Body of pancreas (tissue), 4 donors: Measurements from ENCODE around the gene NOTUM. TPM values are rescaled to one million over a fixed set of nuclear protein-coding genes. Genes with fewer than 3 reads are reported as not detected.
A peak's percentile ranks its signal among the peaks of the same experiment; 100 is the strongest.

Source experiments
- ATAC-seq: fragments of 150-250 bp; one replicate; pipeline ENCODE4 v1.9.1; 2016
- DNase-seq, 4 donors: peaks; one replicate each; pipeline ENCODE4 v3.0.0-alpha.2; 2019
- H3K27ac ChIP-seq, 4 donors: fragments of 200-600 bp; sonication (generic); 1 replicate in 3 of 4; 2 replicates in 1 of 4; pipeline versions ENCODE4 v1.5.1 to v1.6.1; 2016 to 2019; ENCODE audit warnings: mild to moderate bottlenecking in 1 of 4, mixed read lengths in 1 of 4, moderate library complexity in 1 of 4
- H3K27me3 ChIP-seq, 2 donors: fragments of 200-600 bp; sonication (generic); one replicate each; pipeline ENCODE4 v1.6.0; 2016; ENCODE audit warnings: mild to moderate bottlenecking in 1 of 2
- H3K36me3 ChIP-seq, 2 donors: fragments of 200-600 bp; sonication (generic); replicated peaks in 1 of 2; 2 replicates each; pipeline ENCODE4 v1.5.1; 2016; ENCODE audit warnings: low read depth in 2 of 2; ENCODE audit not compliant: insufficient read depth in 1 of 2
- H3K4me1 ChIP-seq: fragments of 200-600 bp; sonication (generic); one replicate; pipeline ENCODE4 v1.6.0; 2016
- H3K4me3 ChIP-seq, 2 donors: fragments of 200-600 bp; sonication (generic); 1 replicate in 1 of 2; 2 replicates in 1 of 2; pipeline ENCODE4 v1.5.1; 2016 to 2019
- H3K9me3 ChIP-seq, 3 donors: fragments of 200-600 bp; sonication (generic); 1 replicate in 2 of 3; 2 replicates in 1 of 3; pipeline ENCODE4 v1.5.1; 2016
- POLR2A ChIP-seq, 3 donors: fragments of 450-650 bp; IDR thresholded peaks; one replicate each; pipeline ENCODE4 v1.6.1; 2016; ENCODE audit warnings: antibody characterized with exemption in 3 of 3, mild to moderate bottlenecking in 2 of 3
- WGBS, 2 donors: methylation state at CpG; one replicate each; pipeline ENCODE4 v1.1.5; 2017; 5-methylcytosine and 5-hydroxymethylcytosine counted together
- intact Hi-C: fragments of 100-400 bp; cut with DNase I; formaldehyde crosslinking; loops from one replicate; pipeline ENCODE4 v1.15.1; 2023
- total RNA-seq, 2 donors: library from RNA; depleted of rRNA; stranded (reverse); fragments of >200 nt; gene quantifications; one replicate each; pipeline ENCODE4 v1.1.0, GENCODE V29; 2016
- TF ChIP-seq, protein P1 (sequence below), 7 experiments: fragments of 450-650 bp in 4 of 7; fragments of 200-600 bp in 3 of 7; sonication (generic) in 3 of 7; IDR thresholded peaks; one replicate each; pipeline ENCODE4 v1.5.1; 2016 to 2019; ENCODE audit warnings: antibody characterized with exemption in 7 of 7

Gene NOTUM
- total RNA-seq, 2 donors from 2014 or later: 0.33 TPM; not detected in 1

DNA sequence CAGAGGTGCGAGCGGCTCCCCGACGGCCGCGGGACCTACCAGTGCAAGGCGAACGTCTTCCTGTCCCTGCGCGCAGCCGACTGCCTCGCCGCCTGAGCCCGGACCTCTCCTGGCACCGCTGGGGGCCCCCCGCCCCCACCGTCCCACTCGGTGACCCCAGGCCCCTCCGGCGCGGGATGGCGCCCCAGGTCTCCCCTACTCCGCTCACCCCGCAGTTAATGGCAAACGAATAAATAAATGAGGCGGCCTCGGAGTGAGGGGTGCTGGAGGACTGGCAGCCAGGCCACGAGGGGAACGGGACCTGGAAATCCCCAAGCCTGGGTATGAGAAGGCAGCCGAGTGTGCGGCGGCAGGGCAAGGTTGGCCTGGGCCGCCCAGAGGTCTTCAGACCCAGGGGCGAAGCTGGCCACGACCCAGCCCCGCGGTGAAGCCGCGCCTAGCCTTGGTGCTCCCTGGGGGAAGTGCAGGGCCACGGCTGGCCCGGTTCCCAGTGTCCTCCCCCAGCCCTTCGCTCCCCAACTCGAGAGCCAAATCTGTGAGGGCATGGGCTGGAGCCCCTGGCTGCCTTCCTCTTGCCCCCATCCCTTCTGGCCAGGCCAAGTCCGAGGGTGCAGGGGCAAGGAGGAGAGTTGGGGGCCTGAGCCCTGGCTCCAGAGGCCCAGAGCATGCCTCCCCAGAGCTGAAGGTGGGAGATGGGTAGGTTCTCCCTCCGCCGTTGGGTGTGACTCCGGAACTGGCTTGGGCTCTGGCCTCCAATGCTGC, 58.2 kb downstream of the NOTUM start:
- intact Hi-C loops: no loop called here
- H3K9me3 ChIP-seq: no peaks in the 10 kb centered on the region
- H3K27me3 ChIP-seq: no peaks in the 10 kb centered on the region
- peaks cover 18% of the 10 kb centered on the region for H3K4me1 ChIP-seq
- no peak overlapping the region for H3K4me3 ChIP-seq
- 15 to 23% methylated on average over 20 to 47 of the region's 47 CpGs for WGBS, 2 donors
- H3K27ac ChIP-seq: no peak overlapping the region
- peak; percentile 33 for ATAC-seq
- no peak for TF ChIP-seq POLR2A (IDR thresholded peaks at IDR 0.05)
- TF ChIP-seq, protein P1, sequence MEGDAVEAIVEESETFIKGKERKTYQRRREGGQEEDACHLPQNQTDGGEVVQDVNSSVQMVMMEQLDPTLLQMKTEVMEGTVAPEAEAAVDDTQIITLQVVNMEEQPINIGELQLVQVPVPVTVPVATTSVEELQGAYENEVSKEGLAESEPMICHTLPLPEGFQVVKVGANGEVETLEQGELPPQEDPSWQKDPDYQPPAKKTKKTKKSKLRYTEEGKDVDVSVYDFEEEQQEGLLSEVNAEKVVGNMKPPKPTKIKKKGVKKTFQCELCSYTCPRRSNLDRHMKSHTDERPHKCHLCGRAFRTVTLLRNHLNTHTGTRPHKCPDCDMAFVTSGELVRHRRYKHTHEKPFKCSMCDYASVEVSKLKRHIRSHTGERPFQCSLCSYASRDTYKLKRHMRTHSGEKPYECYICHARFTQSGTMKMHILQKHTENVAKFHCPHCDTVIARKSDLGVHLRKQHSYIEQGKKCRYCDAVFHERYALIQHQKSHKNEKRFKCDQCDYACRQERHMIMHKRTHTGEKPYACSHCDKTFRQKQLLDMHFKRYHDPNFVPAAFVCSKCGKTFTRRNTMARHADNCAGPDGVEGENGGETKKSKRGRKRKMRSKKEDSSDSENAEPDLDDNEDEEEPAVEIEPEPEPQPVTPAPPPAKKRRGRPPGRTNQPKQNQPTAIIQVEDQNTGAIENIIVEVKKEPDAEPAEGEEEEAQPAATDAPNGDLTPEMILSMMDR (IDR thresholded peaks at IDR 0.05): no peak
- no peak for DNase-seq
- H3K36me3 ChIP-seq: peaks cover 0 to 4% of the 10 kb centered on the region in 2 donors

Other genes starting within 250 kb of the NOTUM start
- gene SLC25A10, start 248.9 kb downstream of the NOTUM start, total RNA-seq: 10 to 100 TPM; 15.8 to 18.9 TPM
- 1 to 10 TPM in 1 of 2 donors, under 1 TPM in 1; 0.52 to 5.3 TPM for gene GCGR, start 157.0 kb downstream of the NOTUM start, total RNA-seq
- gene MCRIP1, start 127.9 kb downstream of the NOTUM start, total RNA-seq: 10 to 100 TPM; 46.1 to 65.6 TPM
- gene PPP1R27, start 126.1 kb downstream of the NOTUM start, total RNA-seq: not detected
- 1,000 to 10,000 TPM; 1,462 to 4,394 TPM for gene P4HB, start 100.7 kb downstream of the NOTUM start, total RNA-seq
- 100 to 1,000 TPM; 109 to 141 TPM for gene ARHGDIA, start 89.8 kb downstream of the NOTUM start, total RNA-seq
- 10 to 100 TPM; 17.1 to 72.2 TPM for gene ALYREF, start 69.6 kb downstream of the NOTUM start, total RNA-seq
- 100 to 1,000 TPM in 1 of 2 donors, 10 to 100 TPM in 1; 58.1 to 111 TPM for gene ANAPC11, start 69.5 kb downstream of the NOTUM start, total RNA-seq
- gene NPB, start 58.9 kb downstream of the NOTUM start, total RNA-seq: 1 to 10 TPM in 1 of 2 donors, under 1 TPM in 1; 0.66 to 1.8 TPM
- gene PCYT2, start 49.8 kb downstream of the NOTUM start, total RNA-seq: 10 to 100 TPM; 13.0 to 25.1 TPM
- gene SIRT7, start 43.0 kb downstream of the NOTUM start, total RNA-seq: 10 to 100 TPM; 23.9 to 48.5 TPM
- gene MAFG, start 33.5 kb downstream of the NOTUM start, total RNA-seq: 10 to 100 TPM in 1 of 2 donors, 1 to 10 TPM in 1; 8.3 to 14.5 TPM
- 10 to 100 TPM; 38.2 to 54.2 TPM for gene PYCR1, start 23.9 kb downstream of the NOTUM start, total RNA-seq
- not detected for gene MYADML2, start 14.0 kb downstream of the NOTUM start, total RNA-seq
- 10 to 100 TPM; 17.9 to 57.4 TPM for gene ASPSCR1, start 16.4 kb upstream of the NOTUM start, total RNA-seq
- gene CENPX, start 61.7 kb upstream of the NOTUM start, total RNA-seq: 10 to 100 TPM; 16.5 to 24.4 TPM
- 10 to 100 TPM in 1 of 2 donors, 1 to 10 TPM in 1; 8.0 to 36.3 TPM for gene LRRC45, start 62.1 kb upstream of the NOTUM start, total RNA-seq
- gene RAC3, start 70.5 kb upstream of the NOTUM start, total RNA-seq: 1 to 10 TPM in 1 of 2 donors, not detected in 1; 3.1 TPM
- 100 to 1,000 TPM in 1 of 2 donors, 10 to 100 TPM in 1; 82.2 to 205 TPM for gene DCXR, start 76.5 kb upstream of the NOTUM start, total RNA-seq
- 10 to 100 TPM; 37.9 to 43.1 TPM for gene RFNG, start 90.6 kb upstream of the NOTUM start, total RNA-seq
- gene GPS1, start 90.7 kb upstream of the NOTUM start, total RNA-seq: 10 to 100 TPM; 63.0 to 86.4 TPM
- 100 to 1,000 TPM in 1 of 2 donors, 10 to 100 TPM in 1; 76.0 to 128 TPM for gene DUS1L, start 104.6 kb upstream of the NOTUM start, total RNA-seq
- gene FASN, start 137.0 kb upstream of the NOTUM start, total RNA-seq: 100 to 1,000 TPM in 1 of 2 donors, 10 to 100 TPM in 1; 16.3 to 388 TPM